Measurements from ENCODE around the gene MAG. TPM values are rescaled to one million over a fixed set of nuclear protein-coding genes. Genes with fewer than 3 reads are reported as not detected.

MAG gene
- total RNA-seq, 2 experiments from 2014 or later: not detected

DNA sequence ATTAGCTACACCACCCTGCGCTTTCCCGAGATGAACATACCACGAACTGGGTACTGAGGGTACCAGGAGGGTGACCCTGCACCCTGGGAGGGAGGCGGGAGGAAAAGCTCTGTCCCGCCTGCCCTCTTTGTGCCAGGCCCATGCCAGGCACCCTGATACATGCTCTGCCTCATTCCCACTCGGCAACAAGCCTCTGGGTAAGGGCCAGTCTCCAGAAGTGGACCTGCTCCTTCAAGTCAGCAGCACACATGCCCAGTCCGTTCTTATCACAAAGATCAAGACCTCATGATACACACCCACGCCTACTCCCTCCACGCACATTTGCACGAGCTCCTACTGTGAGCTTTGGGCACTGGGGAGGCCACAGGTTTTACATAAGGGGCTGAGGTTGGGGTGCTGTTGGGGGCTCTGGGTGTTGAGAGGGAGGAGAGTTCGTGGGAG lies 53.7 kb downstream of the MAG start:
- ChIA-PET POLR2A (interaction anchor here (1.0 kb wide), 1 partner anchor 117 kb away, joined by 3 read pairs; no protein-coding TSS in a partner anchor), CTCF (no interaction called here)
- no peaks in the 10 kb centered on the region for H3K9me3 Mint-ChIP-seq
- intact Hi-C loops (cut with DNase I, micrococcal nuclease): no loop called here
- no peaks in the 10 kb centered on the region for H3K9me3 ChIP-seq (ENCODE audit: control insufficient read depth in 1 of 2, insufficient read depth in 1 of 2, low read length in 2 of 2)
- H3K27ac Mint-ChIP-seq: no peak overlapping the region
- no peak overlapping the region for H3K4me3 ChIP-seq (ENCODE audit: low read length)
- H3K4me1 Mint-ChIP-seq (ENCODE audit: low read depth): peaks cover 26% of the 10 kb centered on the region
- no peaks in the 10 kb centered on the region for H3K36me3 Mint-ChIP-seq (ENCODE audit: low read depth)
- H3K27me3 ChIP-seq (ENCODE audit: control insufficient read depth in 1 of 2, insufficient read depth in 2 of 2, low read length in 2 of 2): peaks cover 0 to 2% of the 10 kb centered on the region in 2 experiments
- H3K27me3 Mint-ChIP-seq: peaks cover 9% of the 10 kb centered on the region
- H3K4me1 ChIP-seq (ENCODE audit: insufficient read depth, low read length): peaks cover 30% of the 10 kb centered on the region
- no peak overlapping the region for H3K4me3 Mint-ChIP-seq
- TF ChIP-seq CTCF (IDR thresholded peaks at IDR 0.05): no peak
- no peaks in the 10 kb centered on the region for H3K36me3 ChIP-seq (ENCODE audit: insufficient read depth, low read length)
- ATAC-seq (ENCODE audit: poor library complexity) (no peak), DNase-seq (peak in 1 of 14 experiments; percentile 27)
- H3K27ac ChIP-seq (ENCODE audit: low read depth in 1 of 2, low read length in 2 of 2): no peak overlapping the region

DNA sequence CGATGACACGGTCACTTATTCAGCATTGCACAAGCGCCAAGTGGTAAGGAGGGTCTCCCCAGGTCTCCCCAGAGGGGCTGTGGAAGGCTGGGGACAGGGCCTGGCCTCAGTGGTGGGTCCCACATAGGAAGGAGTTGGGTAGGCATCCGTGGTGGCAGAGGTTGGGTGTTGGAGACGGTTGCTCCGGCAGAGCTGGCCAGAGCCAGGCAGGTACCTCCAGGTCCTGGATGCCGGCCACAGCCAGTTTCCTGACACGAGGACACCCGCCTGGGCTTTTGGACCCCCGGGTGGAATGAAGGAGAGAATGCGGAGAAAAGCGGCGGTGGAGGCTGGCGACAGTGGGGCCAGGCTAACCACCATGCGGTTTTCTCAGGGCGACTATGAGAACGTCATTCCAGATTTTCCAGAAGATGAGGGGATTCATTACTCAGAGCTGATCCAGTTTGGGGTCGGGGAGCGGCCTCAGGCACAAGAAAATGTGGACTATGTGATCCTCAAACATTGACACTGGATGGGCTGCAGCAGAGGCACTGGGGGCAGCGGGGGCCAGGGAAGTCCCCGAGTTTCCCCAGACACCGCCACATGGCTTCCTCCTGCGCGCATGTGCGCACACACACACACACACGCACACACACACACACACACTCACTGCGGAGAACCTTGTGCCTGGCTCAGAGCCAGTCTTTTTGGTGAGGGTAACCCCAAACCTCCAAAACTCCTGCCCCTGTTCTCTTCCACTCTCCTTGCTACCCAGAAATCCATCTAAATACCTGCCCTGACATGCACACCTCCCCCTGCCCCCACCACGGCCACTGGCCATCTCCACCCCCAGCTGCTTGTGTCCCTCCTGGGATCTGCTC lies 54.5 kb downstream of the MAG start:
- H3K27ac ChIP-seq (ENCODE audit: low read depth in 1 of 2, low read length in 2 of 2): no peak overlapping the region
- POLR2A ChIA-PET: interaction anchor here (1.0 to 2.1 kb wide), 2 partner anchors 116 to 117 kb away, joined by 3 to 9 read pairs; no protein-coding TSS in a partner anchor

More for the DNA sequence above, 54.5 kb downstream of the MAG start:
- Mint-ChIP-seq H3K4me1 (ENCODE audit: low read depth) (peaks cover 26% of the 10 kb centered on the region), H3K27ac (peak overlapping the region; percentile 75), H3K27me3 (peaks cover 9% of the 10 kb centered on the region), H3K9me3 (no peaks in the 10 kb centered on the region), H3K4me3 (peak overlapping the region; percentile 71), H3K36me3 (ENCODE audit: low read depth) (no peaks in the 10 kb centered on the region)
- H3K9me3 ChIP-seq (ENCODE audit: control insufficient read depth in 1 of 2, insufficient read depth in 1 of 2, low read length in 2 of 2): no peaks in the 10 kb centered on the region
- DNase-seq (peak; percentile 53 to 93 (median 68)), ATAC-seq (ENCODE audit: poor library complexity) (peak; percentile 66)
- H3K4me1 ChIP-seq (ENCODE audit: insufficient read depth, low read length): peaks cover 30% of the 10 kb centered on the region
- TF ChIP-seq CTCF (IDR thresholded peaks at IDR 0.05): no peak
- CTCF ChIA-PET: no interaction called here
- no peak overlapping the region for H3K4me3 ChIP-seq (ENCODE audit: low read length)
- H3K27me3 ChIP-seq (ENCODE audit: control insufficient read depth in 1 of 2, insufficient read depth in 2 of 2, low read length in 2 of 2): peaks cover 0 to 2% of the 10 kb centered on the region in 2 experiments
- H3K36me3 ChIP-seq (ENCODE audit: insufficient read depth, low read length): no peaks in the 10 kb centered on the region
- intact Hi-C loops (cut with DNase I, micrococcal nuclease): no loop called here

All from CD4-positive, alpha-beta T cell (primary cell).